Liver (tissue), 3 donors: ENCODE measurements around the gene CD82.

Experiments
- ATF3 ChIP-seq: IDR thresholded peaks from 2 replicates; pipeline ENCODE4 v1.6.1; 2016; ENCODE audit warnings: antibody characterized with exemption
- CTCF ChIP-seq: fragments of 150-350 bp; IDR thresholded peaks from 2 replicates; pipeline ENCODE4 v1.5.1; 2017; ENCODE audit warnings: improper control_type of control experiment, low read depth, low read length; ENCODE audit not compliant: missing input control
- FOXA1 ChIP-seq: IDR thresholded peaks from 2 replicates; pipeline ENCODE4 v1.6.1; 2016; ENCODE audit warnings: antibody characterized with exemption
- MAX ChIP-seq: IDR thresholded peaks from 2 replicates; pipeline ENCODE4 v1.6.1; 2016; ENCODE audit warnings: antibody characterized with exemption
- SP1 ChIP-seq: IDR thresholded peaks from 2 replicates; pipeline ENCODE4 v1.6.1; 2018; ENCODE audit warnings: antibody characterized with exemption, mild to moderate bottlenecking
- donor health status: healthy.
- donor health status: healthy.

- no peak for TF ChIP-seq CTCF
- no peak for TF ChIP-seq FOXA1
- no peak for TF ChIP-seq ATF3
- TF ChIP-seq MAX, result no peak
- TF ChIP-seq SP1, result no peak
Measured at GRCh38 chr11:44527476-44527875, 38.0 kb upstream of the CD82 start.
